ENCODE data around the gene DYNC1H1.

Gene DYNC1H1

GRCh38 chr14:102034301-102034700 is 69.9 kb downstream of the DYNC1H1 start:
- TF ChIP-seq GATA1 (IDR thresholded peaks at IDR 0.05; ENCODE audit: low read depth, low read length) (no peak), POLR2A (IDR thresholded peaks at IDR 0.05; ENCODE audit: low read length) (no peak)
- no peak for DNase-seq

GRCh38 chr14:102035914-102036313 is 71.5 kb downstream of the DYNC1H1 start:
- no peak for DNase-seq
- TF ChIP-seq GATA1 (IDR thresholded peaks at IDR 0.05; ENCODE audit: low read depth, low read length) (no peak), POLR2A (IDR thresholded peaks at IDR 0.05; ENCODE audit: low read length) (no peak)

GRCh38 chr14:102037686-102038085 is 73.3 kb downstream of the DYNC1H1 start:
- DNase-seq, result no peak
- TF ChIP-seq GATA1 (IDR thresholded peaks at IDR 0.05; ENCODE audit: low read depth, low read length), result no peak
- no peak for TF ChIP-seq POLR2A (IDR thresholded peaks at IDR 0.05; ENCODE audit: low read length)

GRCh38 chr14:102039157-102039556 is 74.8 kb downstream of the DYNC1H1 start:
- no peak for TF ChIP-seq GATA1 (IDR thresholded peaks at IDR 0.05; ENCODE audit: low read depth, low read length)
- no peak for TF ChIP-seq POLR2A (IDR thresholded peaks at IDR 0.05; ENCODE audit: low read length)
- DNase-seq, result no peak

GRCh38 chr14:102040153-102040552 is 75.8 kb downstream of the DYNC1H1 start:
- TF ChIP-seq GATA1 (IDR thresholded peaks at IDR 0.05; ENCODE audit: low read depth, low read length), result no peak
- TF ChIP-seq POLR2A (IDR thresholded peaks at IDR 0.05; ENCODE audit: low read length), result no peak
- no peak for DNase-seq

GRCh38 chr14:102042699-102043098 is 78.3 kb downstream of the DYNC1H1 start:
- TF ChIP-seq POLR2A (IDR thresholded peaks at IDR 0.05; ENCODE audit: low read length) (no peak), GATA1 (IDR thresholded peaks at IDR 0.05; ENCODE audit: low read depth, low read length) (no peak)
- DNase-seq, result no peak

GRCh38 chr14:102043251-102044025 is 79.1 kb downstream of the DYNC1H1 start:
- no peak for DNase-seq
- no peak for TF ChIP-seq GATA1 (IDR thresholded peaks at IDR 0.05; ENCODE audit: low read depth, low read length)
- no peak for TF ChIP-seq POLR2A (IDR thresholded peaks at IDR 0.05; ENCODE audit: low read length)

- TF ChIP-seq GATA1 (IDR thresholded peaks at IDR 0.05; ENCODE audit: low read depth, low read length) (no peak), POLR2A (IDR thresholded peaks at IDR 0.05; ENCODE audit: low read length) (no peak)
- no peak for DNase-seq
These were observed 80.2 kb downstream of the DYNC1H1 start for GRCh38 chr14:102044566-102044965.

- no peak for TF ChIP-seq POLR2A (IDR thresholded peaks at IDR 0.05; ENCODE audit: low read length)
- no peak for TF ChIP-seq GATA1 (IDR thresholded peaks at IDR 0.05; ENCODE audit: low read depth, low read length)
- DNase-seq, result peak; percentile 78 to 82
These were observed 82.2 kb downstream of the DYNC1H1 start for GRCh38 chr14:102046337-102047278.

- TF ChIP-seq GATA1 (IDR thresholded peaks at IDR 0.05; ENCODE audit: low read depth, low read length), result no peak
- TF ChIP-seq POLR2A (IDR thresholded peaks at IDR 0.05; ENCODE audit: low read length), result no peak
- DNase-seq, result no peak
These were observed 83.6 kb downstream of the DYNC1H1 start for GRCh38 chr14:102047808-102048540.

- TF ChIP-seq POLR2A (IDR thresholded peaks at IDR 0.05; ENCODE audit: low read length) (no peak), GATA1 (IDR thresholded peaks at IDR 0.05; ENCODE audit: low read depth, low read length) (no peak)
- DNase-seq, result no peak
These were observed 85.1 kb downstream of the DYNC1H1 start for GRCh38 chr14:102049258-102050025.

GRCh38 chr14:102050026-102050405 is 85.6 kb downstream of the DYNC1H1 start:
- no peak for DNase-seq
- TF ChIP-seq GATA1 (IDR thresholded peaks at IDR 0.05; ENCODE audit: low read depth, low read length) (no peak), POLR2A (IDR thresholded peaks at IDR 0.05; ENCODE audit: low read length) (no peak)

- TF ChIP-seq POLR2A (IDR thresholded peaks at IDR 0.05; ENCODE audit: low read length), result no peak
- TF ChIP-seq GATA1 (IDR thresholded peaks at IDR 0.05; ENCODE audit: low read depth, low read length), result no peak
- no peak for DNase-seq
These were observed 86.3 kb downstream of the DYNC1H1 start for GRCh38 chr14:102050625-102051024.

Data from erythroblast (primary cell).